Ovary (tissue), 9 donors: Measurements from ENCODE around the gene TENM3. TPM values are rescaled to one million over a fixed set of nuclear protein-coding genes. Genes with fewer than 3 reads are reported as not detected.

ENCODE experiments used
- DNase-seq, 5 donors: peaks; one replicate each; pipeline ENCODE4 v3.0.0-alpha.2; 2019 to 2020
- H3K27ac ChIP-seq, 2 donors: fragments of 200-600 bp; one replicate each; pipeline versions ENCODE4 v1.5.1 to v1.8.0; 2019 to 2022
- H3K27me3 ChIP-seq: fragments of 200-600 bp; one replicate; pipeline ENCODE4 v1.8.0; 2022
- H3K36me3 ChIP-seq: fragments of 200-600 bp; sonication (generic); one replicate; pipeline ENCODE4 v1.5.1; 2019
- H3K4me1 ChIP-seq: one replicate; pipeline ENCODE4 v1.8.1; 2013; ENCODE audit warnings: mild to moderate bottlenecking, moderate library complexity; ENCODE audit not compliant: insufficient read depth
- H3K4me3 ChIP-seq: fragments of 200-600 bp; sonication (generic); one replicate; pipeline ENCODE4 v1.5.1; 2017
- H3K9me3 ChIP-seq, 2 donors: fragments of 200-600 bp in 1 of 2; sonication (generic) in 1 of 2; one replicate each; pipeline versions ENCODE4 v1.5.1 to v1.8.1; 2013 to 2019; ENCODE audit warnings: mild to moderate bottlenecking in 1 of 2, moderate library complexity in 1 of 2
- CTCF ChIP-seq, 3 donors: fragments of 450-650 bp in 2 of 3; fragments of 200-600 bp in 1 of 3; IDR thresholded peaks; one replicate each; pipeline versions ENCODE4 v1.5.1 to v1.8.0; 2016 to 2022; ENCODE audit warnings: antibody characterized with exemption in 3 of 3, mild to moderate bottlenecking in 1 of 3
- EP300 ChIP-seq: sonication (generic); formaldehyde crosslinking; IDR thresholded peaks from one replicate; pipeline ENCODE4 v1.6.1; 2017; ENCODE audit warnings: antibody characterized with exemption
- POLR2A ChIP-seq: fragments of 450-650 bp; IDR thresholded peaks from one replicate; pipeline ENCODE4 v1.6.1; 2017; ENCODE audit warnings: antibody characterized with exemption, mild to moderate bottlenecking, moderate library complexity
- WGBS, 3 donors: extraction: QIAGEN DNeasy Blood & Tissue Kit in 1 of 3; methylation state at CpG; one replicate each; pipeline versions ENCODE4 v1.1.5 to v1.1.7; 2013 to 2017; 5-methylcytosine and 5-hydroxymethylcytosine counted together
- intact Hi-C, 4 donors: fragments of 100-400 bp; cut with DNase I; formaldehyde crosslinking; loops; one replicate each; pipeline versions ENCODE4 v1.11.0 to v1.15.1; 2022 to 2023
- polyA plus RNA-seq, 2 donors: library from polyadenylated mRNA; stranded (reverse); fragments of 200-250 nt in 1 of 2; fragments of 350-450 nt in 1 of 2; fragmentation: Illumina TruSeq in 1 of 2; extraction: RNeasy Lipid Tissue Mini Kit (QIAGEN cat#74804) in 1 of 2; gene quantifications; one replicate each; pipeline ENCODE4 v1.2.3, GENCODE V29; 2013 to 2014
- total RNA-seq, 7 donors: library from RNA; depleted of rRNA in 2 of 7; stranded (reverse); fragments of >200 nt in 2 of 7; fragmentation: NEBNext Ultra II Directional in 3 of 7; extraction: Animal tissue kit (Norgen Biotek cat#: 25700) in 3 of 7; gene quantifications; one replicate each; pipeline versions ENCODE4 v1.1.0 to v1.2.4, GENCODE V29; 2016 to 2023
- donor health status: DM: no; HTN: no; CAD: no; lungs with moderate emphysema.
- donor health status: DM: no; HTN: no; CAD: no.
- donor health status: Bipolar disorder and iron deficiency.
- donor health status: DM: yes; HTN: yes; CAD: no.
- donor health status: DM: no; HTN: no; CAD: no.
- donor health status: DM: yes; HTN: yes; CAD: no.

Gene TENM3
- total and polyA plus RNA-seq, 9 donors: 0.82 to 16.1 (median 5.7) TPM

DNA sequence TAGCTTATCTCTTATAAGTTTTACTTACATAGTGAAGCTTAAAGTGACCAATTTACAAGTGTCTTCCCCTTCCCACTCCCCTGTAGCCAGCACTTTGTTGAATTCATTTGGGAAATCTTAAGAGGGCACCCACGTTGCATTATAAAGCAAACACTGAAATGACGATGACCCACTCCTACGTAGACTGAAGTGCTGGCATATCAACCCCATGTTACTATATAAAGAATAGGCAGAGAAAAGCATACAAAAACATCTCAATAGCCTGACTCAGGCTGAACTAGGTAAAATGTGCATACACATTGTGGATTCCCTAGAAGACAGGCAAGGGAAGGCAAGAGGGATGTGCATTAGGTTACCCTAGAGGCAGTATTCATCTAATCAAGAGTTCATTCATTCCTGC lies 313.4 kb downstream of the TENM3 start:
- H3K27ac ChIP-seq: no peak overlapping the region

GRCh38 chr4:182560358-182560757 lies 317.2 kb downstream of the TENM3 start:
- no peaks in the 10 kb centered on the region for H3K9me3 ChIP-seq
- TF ChIP-seq EP300 (no peak), CTCF (IDR thresholded peaks at IDR 0.05) (no peak), POLR2A (no peak)
- H3K4me3 ChIP-seq: no peak overlapping the region
- intact Hi-C loops: no loop called here
- no peak overlapping the region for H3K27ac ChIP-seq
- H3K4me1 ChIP-seq: no peaks in the 10 kb centered on the region
- no peaks in the 10 kb centered on the region for H3K27me3 ChIP-seq
- H3K36me3 ChIP-seq: no peaks in the 10 kb centered on the region
- 51 to 71% (median 52%) methylated on average over 4 of the region's 4 CpGs for WGBS, 3 donors
- no peak for DNase-seq

More for the DNA sequence above, 313.4 kb downstream of the TENM3 start:
- Histone ChIP-seq H3K27me3 (no peaks in the 10 kb centered on the region), H3K4me1 (no peaks in the 10 kb centered on the region), H3K9me3 (no peaks in the 10 kb centered on the region), H3K4me3 (no peak overlapping the region), H3K36me3 (no peaks in the 10 kb centered on the region)
- 67 to 78% (median 71%) methylated on average over 3 of the region's 3 CpGs for WGBS, 3 donors
- DNase-seq: no peak
- TF ChIP-seq EP300: no peak
- no peak for TF ChIP-seq CTCF (IDR thresholded peaks at IDR 0.05)
- no peak for TF ChIP-seq POLR2A
- intact Hi-C loops: no loop called here

GRCh38 chr4:182562350-182562749 lies 319.1 kb downstream of the TENM3 start:
- no peak overlapping the region for H3K27ac ChIP-seq
- intact Hi-C loops: no loop called here
- no peak for TF ChIP-seq CTCF (IDR thresholded peaks at IDR 0.05)
- TF ChIP-seq POLR2A: no peak
- no peak for TF ChIP-seq EP300
- no peak overlapping the region for H3K4me3 ChIP-seq
- no peaks in the 10 kb centered on the region for H3K9me3 ChIP-seq
- no peaks in the 10 kb centered on the region for H3K27me3 ChIP-seq
- WGBS, 3 donors: 85 to 94% (median 91%) methylated on average over 3 of the region's 3 CpGs
- H3K4me1 ChIP-seq: no peaks in the 10 kb centered on the region
- H3K36me3 ChIP-seq: no peaks in the 10 kb centered on the region
- no peak for DNase-seq

GRCh38 chr4:182564724-182565369 lies 321.6 kb downstream of the TENM3 start:
- no peaks in the 10 kb centered on the region for H3K9me3 ChIP-seq
- no peaks in the 10 kb centered on the region for H3K36me3 ChIP-seq
- no peaks in the 10 kb centered on the region for H3K27me3 ChIP-seq
- H3K4me3 ChIP-seq: no peak overlapping the region
- no peaks in the 10 kb centered on the region for H3K4me1 ChIP-seq
- no peak for TF ChIP-seq POLR2A
- no peak for TF ChIP-seq EP300
- TF ChIP-seq CTCF (IDR thresholded peaks at IDR 0.05): no peak
- no peak overlapping the region for H3K27ac ChIP-seq
- intact Hi-C loops: no loop called here
- WGBS, 3 donors: 46 to 65% (median 54%) methylated on average over 4 of the region's 4 CpGs
- no peak for DNase-seq
